ENCODE measurements around the gene CADM1.

The CADM1 gene

DNA sequence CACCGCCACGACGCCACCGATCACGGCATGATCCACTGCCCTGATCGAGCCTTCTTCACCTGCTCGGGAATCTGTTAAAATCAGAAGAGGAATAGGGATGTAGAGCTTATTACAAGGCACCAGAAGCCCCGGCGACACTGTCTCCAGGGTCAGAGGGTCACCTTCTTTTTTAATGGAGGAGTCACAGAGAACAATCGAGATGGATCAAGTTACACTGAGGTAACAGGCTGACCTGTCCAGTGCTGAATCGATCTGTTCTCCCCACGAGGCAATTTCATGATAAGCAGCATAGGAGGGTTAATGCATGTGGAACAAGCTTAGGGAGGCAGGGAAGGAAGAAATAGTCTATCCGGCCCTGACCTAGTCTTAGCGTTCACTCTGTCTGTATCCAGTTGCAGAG lies 325.5 kb downstream of the CADM1 start:
- Mint-ChIP-seq H3K9me3 (no peaks in the 10 kb centered on the region), H3K27me3 (no peaks in the 10 kb centered on the region), H3K4me3 (no peak overlapping the region), H3K27ac (peak overlapping the region in 1 of 2 donors; percentile 42), H3K4me1 (no peaks in the 10 kb centered on the region)
- ATAC-seq (no peak), DNase-seq (no peak)

DNA sequence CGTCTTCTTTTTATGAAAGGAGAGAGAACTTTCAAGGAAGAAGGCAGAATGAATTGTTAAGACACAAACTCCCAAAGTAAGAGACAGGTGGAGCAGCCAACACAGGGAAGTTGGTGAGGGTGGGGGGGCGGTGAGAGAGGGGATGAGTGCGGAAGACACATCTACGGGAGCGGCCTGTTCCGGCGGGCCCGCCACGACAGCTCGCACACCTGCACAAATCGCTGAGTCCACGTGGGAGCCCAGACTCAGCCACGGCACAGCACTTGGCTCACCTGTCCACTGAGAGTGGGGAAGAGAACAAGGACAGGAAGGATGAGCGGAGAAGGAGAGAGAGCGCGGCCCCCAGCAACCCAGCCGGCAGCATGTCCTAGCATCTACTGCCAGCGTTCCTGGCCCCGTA lies 331.1 kb downstream of the CADM1 start:
- ATAC-seq, result no peak
- peaks cover 12% of the 10 kb centered on the region for H3K27me3 Mint-ChIP-seq
- H3K27ac Mint-ChIP-seq, result no peak overlapping the region
- no peak overlapping the region for H3K4me3 Mint-ChIP-seq
- H3K9me3 Mint-ChIP-seq, result peaks cover 0 to 6% of the 10 kb centered on the region in 2 donors
- no peaks in the 10 kb centered on the region for H3K4me1 Mint-ChIP-seq
- DNase-seq, result no peak

DNA sequence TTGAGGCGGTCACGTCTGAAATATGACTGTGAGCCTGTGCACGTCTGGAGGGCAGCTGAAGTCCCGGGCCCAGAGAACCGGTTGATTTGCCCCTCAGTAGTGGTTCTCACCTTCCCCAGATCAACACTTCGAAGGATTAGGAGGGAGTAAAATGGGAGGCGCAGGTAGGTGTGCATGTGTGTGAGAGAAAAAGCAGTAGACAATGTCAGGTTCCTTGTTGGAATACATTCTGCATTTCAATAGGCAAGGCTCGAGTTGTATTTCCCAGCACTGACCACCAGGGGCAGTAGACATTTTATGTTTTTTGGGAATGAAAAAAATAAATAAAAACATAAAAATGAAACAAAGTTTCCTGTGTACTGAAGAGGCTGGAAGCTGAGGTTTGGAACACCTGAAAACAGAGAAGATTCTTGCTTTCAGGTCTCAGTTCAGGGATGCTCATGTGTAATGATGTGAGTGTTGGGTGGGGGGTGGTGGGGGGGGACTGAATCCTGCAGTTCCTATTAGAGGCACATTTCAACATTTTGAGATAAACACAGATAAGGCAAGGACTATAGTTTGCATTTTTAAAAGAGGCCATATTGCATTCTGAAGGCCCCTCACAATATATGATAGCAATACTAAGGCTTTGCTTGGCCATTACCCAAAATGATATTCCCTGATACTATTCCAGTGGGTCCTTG lies 333.9 kb downstream of the CADM1 start:
- Mint-ChIP-seq H3K4me3 (no peak overlapping the region), H3K9me3 (peaks cover 0 to 6% of the 10 kb centered on the region in 2 donors), H3K27me3 (peaks cover 26% of the 10 kb centered on the region), H3K27ac (no peak overlapping the region), H3K4me1 (no peaks in the 10 kb centered on the region)
- no peak for DNase-seq
- ATAC-seq, result no peak

DNA sequence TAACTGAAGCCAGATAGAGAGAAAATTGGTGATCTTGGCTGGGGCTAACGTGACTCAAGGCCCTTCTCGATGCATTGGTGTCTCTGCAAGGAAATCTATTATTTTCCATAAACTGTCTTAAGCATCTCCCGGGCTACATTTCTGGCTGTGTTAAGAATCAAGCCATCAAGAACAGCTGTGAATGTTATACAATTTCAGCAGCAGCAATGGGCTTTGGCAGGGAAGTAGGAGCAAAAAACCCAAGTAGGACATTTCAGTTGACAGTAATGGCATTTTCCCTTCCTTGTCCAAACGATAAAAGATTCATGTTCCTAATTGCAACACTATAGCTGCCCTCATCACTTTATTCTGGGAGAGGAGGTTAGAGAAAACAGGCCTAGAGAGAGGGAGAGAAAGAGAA lies 335.0 kb downstream of the CADM1 start:
- Mint-ChIP-seq H3K9me3 (peaks cover 0 to 6% of the 10 kb centered on the region in 2 donors), H3K4me1 (no peaks in the 10 kb centered on the region), H3K4me3 (no peak overlapping the region), H3K27ac (no peak overlapping the region), H3K27me3 (peaks cover 33% of the 10 kb centered on the region)
- ATAC-seq (no peak), DNase-seq (no peak)

DNA sequence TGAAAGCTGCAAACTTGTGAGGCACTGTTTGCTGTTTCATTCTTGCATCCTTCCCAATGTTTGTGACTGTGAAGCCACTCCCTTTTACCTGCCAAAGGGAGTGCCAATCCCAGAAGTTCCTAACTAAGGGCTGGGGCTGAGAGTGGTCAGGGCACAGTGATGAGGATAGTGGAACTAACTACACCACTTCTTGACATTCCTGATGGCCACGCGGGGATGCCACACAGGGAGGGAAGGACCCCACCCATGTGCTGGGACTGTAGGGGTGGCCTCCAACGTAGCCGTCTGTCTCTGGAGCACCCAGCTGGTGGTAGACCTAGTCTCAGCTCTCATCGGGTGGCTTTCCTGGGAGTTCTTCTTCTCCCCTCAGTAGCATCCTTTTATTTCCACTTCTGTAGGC lies 335.5 kb downstream of the CADM1 start:
- Mint-ChIP-seq H3K9me3 (peaks cover 0 to 6% of the 10 kb centered on the region in 2 donors), H3K27me3 (peaks cover 34% of the 10 kb centered on the region), H3K4me3 (no peak overlapping the region), H3K4me1 (no peaks in the 10 kb centered on the region), H3K27ac (no peak overlapping the region)
- no peak for ATAC-seq
- no peak for DNase-seq

DNA sequence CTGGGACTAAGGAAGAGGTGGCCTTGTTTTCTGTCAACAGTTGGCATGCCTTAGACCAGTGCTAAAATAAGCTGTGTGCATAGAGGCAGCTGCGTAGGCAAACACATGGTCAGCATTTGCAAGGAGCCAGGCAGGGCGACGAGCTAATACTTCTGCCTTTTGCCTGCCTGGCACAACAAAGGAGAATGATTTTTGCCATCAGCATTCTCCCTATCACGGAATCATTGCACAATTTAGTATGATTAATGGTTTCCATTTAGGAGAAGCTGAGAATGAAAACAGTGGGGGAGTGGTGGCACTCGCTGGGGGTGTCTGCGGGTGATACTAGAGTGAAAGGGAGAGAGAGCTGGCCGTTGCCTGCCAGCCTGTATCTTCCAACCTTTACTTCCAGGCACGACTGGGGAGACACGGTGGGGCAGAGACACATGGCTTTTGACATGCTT lies 336.0 kb downstream of the CADM1 start:
- Mint-ChIP-seq H3K4me1 (no peaks in the 10 kb centered on the region), H3K4me3 (no peak overlapping the region), H3K9me3 (peaks cover 0 to 6% of the 10 kb centered on the region in 2 donors), H3K27me3 (peaks cover 39% of the 10 kb centered on the region), H3K27ac (no peak overlapping the region)
- DNase-seq (no peak), ATAC-seq (no peak)

DNA sequence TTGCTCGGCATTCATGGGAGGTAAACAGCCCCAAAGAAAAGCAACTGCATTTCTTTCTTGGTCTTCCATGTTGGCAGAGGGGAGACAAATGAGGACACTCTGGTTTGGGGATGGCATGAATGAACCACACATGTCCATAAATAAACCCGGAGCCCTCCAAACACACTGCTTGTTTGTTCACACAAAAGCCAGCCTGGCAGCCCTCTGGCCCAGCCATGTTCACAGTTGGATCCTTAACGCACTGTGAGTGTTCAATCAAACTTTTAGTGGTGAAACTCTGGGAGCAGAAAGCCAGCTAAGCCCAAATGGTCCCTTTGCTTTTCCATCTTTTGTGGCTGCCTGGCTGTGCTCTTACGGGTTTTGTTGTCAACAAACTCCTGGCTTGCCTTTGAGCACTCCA lies 336.8 kb downstream of the CADM1 start:
- DNase-seq (no peak), ATAC-seq (no peak)
- H3K4me3 Mint-ChIP-seq, result no peak overlapping the region
- no peak overlapping the region for H3K27ac Mint-ChIP-seq
- no peaks in the 10 kb centered on the region for H3K4me1 Mint-ChIP-seq
- H3K27me3 Mint-ChIP-seq, result peaks cover 46% of the 10 kb centered on the region
- H3K9me3 Mint-ChIP-seq, result peaks cover 0 to 6% of the 10 kb centered on the region in 2 donors

DNA sequence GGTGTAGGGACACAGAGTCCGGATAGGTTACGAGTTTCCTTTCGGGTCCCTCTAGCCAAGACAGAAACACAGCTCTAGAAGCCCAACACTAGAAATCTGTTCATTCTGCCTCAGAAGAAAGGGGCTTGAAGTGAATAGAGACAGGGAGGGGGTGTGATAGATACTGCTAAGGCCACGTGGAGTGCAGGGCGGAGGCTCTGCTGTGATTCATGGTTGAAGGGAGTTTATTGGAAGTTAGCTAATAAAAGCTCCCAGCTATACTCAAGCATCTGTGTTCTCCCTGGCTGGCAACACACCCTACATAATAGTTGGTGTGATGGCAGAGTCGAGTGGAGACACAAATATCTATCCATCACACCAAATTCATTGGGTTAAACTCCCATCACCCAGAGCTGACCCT lies 337.4 kb downstream of the CADM1 start:
- Mint-ChIP-seq H3K27me3 (peaks cover 47% of the 10 kb centered on the region), H3K4me1 (no peaks in the 10 kb centered on the region), H3K27ac (no peak overlapping the region), H3K9me3 (peaks cover 0 to 6% of the 10 kb centered on the region in 2 donors), H3K4me3 (no peak overlapping the region)
- no peak for ATAC-seq
- DNase-seq, result no peak

DNA sequence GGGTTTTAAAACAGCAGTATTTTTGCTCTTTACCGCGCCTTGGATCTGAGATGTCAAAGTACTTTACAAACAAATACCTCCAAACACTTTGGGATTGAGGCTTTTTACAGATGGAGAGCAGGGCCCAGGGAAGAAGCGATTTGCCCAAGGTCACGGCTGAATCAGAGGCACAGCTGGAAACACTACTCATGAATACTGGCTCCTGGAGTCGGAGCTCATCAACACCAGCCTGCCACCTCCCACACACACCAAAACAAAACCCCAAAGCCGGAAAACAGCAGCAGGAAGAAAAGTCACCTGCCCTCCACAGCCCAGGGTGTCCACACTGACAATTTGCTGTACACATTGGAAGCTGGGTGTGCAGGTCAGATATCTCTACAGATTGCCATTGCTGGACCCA lies 339.4 kb downstream of the CADM1 start:
- H3K4me1 Mint-ChIP-seq, result no peaks in the 10 kb centered on the region
- H3K9me3 Mint-ChIP-seq, result peaks cover 0 to 6% of the 10 kb centered on the region in 2 donors
- no peak for ATAC-seq
- peaks cover 46% of the 10 kb centered on the region for H3K27me3 Mint-ChIP-seq
- no peak overlapping the region for H3K27ac Mint-ChIP-seq
- no peak for DNase-seq
- no peak overlapping the region for H3K4me3 Mint-ChIP-seq

DNA sequence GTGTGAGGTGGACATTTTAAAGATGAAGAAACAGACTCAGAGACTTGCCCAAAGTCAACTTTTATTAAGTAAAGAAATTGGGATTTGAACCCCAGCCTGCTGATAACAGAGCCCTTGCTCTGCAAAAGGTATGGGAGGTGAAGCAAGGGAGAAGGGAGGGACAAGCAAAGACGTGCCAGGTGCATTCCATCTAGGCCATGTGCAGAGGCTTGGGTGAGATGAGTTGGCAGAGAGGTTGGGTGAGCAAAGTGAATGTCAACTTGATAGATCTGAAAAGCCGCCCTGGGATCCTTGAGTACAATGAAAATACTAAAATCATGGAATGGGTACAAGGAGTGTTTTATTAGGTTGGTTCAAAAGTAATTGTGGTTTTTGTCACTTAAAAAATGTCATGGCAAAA lies 341.3 kb downstream of the CADM1 start:
- ATAC-seq, result no peak
- H3K27ac Mint-ChIP-seq, result no peak overlapping the region

DNA sequence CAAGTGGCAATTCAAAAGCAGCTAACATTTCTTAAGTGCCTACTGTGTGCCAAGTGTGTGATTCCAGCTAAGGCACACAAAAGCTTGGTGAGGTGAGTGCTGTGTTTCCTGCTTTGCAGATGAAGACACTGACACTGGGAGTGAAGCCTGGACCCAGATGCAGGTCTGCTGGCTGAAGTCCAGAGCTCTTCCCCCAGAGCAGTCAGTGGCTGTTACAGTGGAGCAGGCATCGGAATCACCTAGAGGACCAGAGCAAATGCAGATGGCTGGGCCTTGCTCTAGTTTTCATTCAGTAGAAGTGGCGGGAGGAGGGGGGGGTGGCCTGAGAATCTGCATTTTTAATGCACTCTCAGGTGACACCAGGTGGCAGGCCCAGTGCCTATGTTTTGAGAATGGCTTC lies 342.3 kb downstream of the CADM1 start:
- no peak for DNase-seq
- no peaks in the 10 kb centered on the region for H3K4me1 Mint-ChIP-seq
- no peak overlapping the region for H3K27ac Mint-ChIP-seq
- no peak for ATAC-seq
- H3K27me3 Mint-ChIP-seq, result peaks cover 32% of the 10 kb centered on the region
- no peaks in the 10 kb centered on the region for H3K9me3 Mint-ChIP-seq
- H3K4me3 Mint-ChIP-seq, result no peak overlapping the region

More for the DNA sequence above, 341.3 kb downstream of the CADM1 start:
- peaks cover 33% of the 10 kb centered on the region for H3K27me3 Mint-ChIP-seq
- no peak for DNase-seq
- H3K4me1 Mint-ChIP-seq, result no peaks in the 10 kb centered on the region
- no peak overlapping the region for H3K4me3 Mint-ChIP-seq
- H3K9me3 Mint-ChIP-seq, result no peaks in the 10 kb centered on the region

DNA sequence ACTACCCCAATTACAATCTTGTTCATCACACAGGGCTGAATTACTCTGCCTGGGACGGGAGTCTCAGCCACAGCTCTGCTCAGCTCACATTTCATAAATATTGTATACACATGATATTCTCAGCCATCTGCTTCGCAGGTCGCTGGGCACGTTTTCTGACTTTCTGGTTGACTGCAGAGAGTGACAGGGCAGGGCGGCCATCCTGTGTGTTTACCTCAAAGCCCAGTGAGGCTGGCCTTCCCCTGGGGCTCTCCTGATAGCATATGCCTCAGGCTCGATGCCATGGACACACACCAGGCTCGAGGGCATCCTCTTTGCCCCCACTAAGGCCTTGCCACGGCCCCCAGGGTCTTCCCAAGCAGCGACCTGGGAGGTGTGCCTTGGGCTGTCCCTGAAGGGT lies 345.0 kb downstream of the CADM1 start:
- Mint-ChIP-seq H3K9me3 (no peaks in the 10 kb centered on the region), H3K27me3 (peaks cover 14% of the 10 kb centered on the region), H3K4me1 (no peaks in the 10 kb centered on the region), H3K27ac (no peak overlapping the region), H3K4me3 (no peak overlapping the region)
- DNase-seq (no peak), ATAC-seq (no peak)

DNA sequence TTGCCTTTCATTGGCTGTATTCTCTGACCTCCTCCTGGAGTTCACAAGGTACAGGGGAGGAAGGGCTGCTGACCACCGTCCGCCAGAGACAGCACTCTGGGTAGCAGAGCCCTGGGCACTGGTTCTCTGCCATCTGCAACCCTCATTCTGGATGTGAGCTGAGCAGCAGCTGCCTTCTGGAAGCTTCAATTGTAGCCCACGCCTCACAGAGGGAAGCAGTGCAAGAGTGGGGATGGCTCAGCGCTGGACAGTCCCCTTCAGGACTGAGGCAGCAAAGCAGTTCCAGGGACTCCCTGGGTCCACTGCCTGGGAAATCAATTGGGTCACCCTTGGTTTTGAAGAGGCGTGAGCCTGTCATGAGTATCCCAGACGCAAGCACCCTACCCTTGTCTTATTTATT lies 346.2 kb downstream of the CADM1 start:
- peaks cover 4 to 5% of the 10 kb centered on the region in 2 donors for H3K9me3 Mint-ChIP-seq
- DNase-seq, result no peak
- H3K4me1 Mint-ChIP-seq, result peaks cover 3% of the 10 kb centered on the region
- no peak for ATAC-seq
- H3K4me3 Mint-ChIP-seq, result no peak overlapping the region
- peaks cover 6% of the 10 kb centered on the region for H3K27me3 Mint-ChIP-seq
- H3K27ac Mint-ChIP-seq, result no peak overlapping the region

DNA sequence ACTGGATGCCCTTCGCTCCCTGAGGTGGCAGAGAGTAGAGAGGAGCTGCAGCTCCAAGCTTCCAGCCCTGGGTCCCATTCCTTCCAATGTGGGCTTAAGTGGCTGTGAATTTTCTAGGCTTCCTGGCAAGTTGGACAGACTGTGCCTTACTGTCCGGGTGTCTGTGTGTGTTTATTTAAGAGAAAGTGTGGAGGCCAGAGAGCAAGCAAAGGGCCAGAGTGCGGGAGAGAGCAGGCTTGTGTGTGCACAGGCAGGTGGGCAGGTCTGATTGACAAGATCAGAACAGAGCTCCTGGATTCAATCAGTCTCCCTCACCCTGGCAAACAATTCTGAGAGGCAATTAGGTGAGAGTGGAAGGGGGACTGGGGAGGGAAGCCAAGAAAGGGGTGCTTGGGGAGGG lies 347.0 kb downstream of the CADM1 start:
- H3K27me3 Mint-ChIP-seq, result no peaks in the 10 kb centered on the region
- no peak overlapping the region for H3K4me3 Mint-ChIP-seq
- no peak overlapping the region for H3K27ac Mint-ChIP-seq
- DNase-seq, result no peak
- H3K4me1 Mint-ChIP-seq, result peaks cover 6% of the 10 kb centered on the region
- peaks cover 7 to 9% of the 10 kb centered on the region in 2 donors for H3K9me3 Mint-ChIP-seq
- no peak for ATAC-seq

DNA sequence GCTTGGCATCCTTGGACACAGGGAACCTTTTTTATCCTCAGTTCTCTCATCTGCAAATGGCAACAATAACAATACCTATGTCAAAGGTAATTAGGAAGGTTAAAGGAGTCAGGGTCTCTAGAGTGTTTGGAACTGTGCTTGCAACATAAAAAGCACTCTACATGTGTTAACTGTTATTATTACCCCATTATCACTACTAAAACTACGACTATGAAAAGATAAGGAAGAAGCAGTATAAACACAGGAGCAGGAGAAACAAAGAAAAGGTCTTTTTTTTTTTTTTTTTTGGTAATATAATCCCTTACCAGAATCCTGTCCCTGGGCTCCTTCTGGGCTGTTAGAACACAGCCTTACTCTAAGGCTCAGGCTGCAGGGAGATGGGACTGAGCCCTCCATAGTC lies 348.2 kb downstream of the CADM1 start:
- Mint-ChIP-seq H3K4me1 (peaks cover 6% of the 10 kb centered on the region), H3K27ac (no peak overlapping the region), H3K27me3 (no peaks in the 10 kb centered on the region), H3K4me3 (no peak overlapping the region), H3K9me3 (peaks cover 7 to 9% of the 10 kb centered on the region in 2 donors)
- DNase-seq (no peak), ATAC-seq (no peak)

DNA sequence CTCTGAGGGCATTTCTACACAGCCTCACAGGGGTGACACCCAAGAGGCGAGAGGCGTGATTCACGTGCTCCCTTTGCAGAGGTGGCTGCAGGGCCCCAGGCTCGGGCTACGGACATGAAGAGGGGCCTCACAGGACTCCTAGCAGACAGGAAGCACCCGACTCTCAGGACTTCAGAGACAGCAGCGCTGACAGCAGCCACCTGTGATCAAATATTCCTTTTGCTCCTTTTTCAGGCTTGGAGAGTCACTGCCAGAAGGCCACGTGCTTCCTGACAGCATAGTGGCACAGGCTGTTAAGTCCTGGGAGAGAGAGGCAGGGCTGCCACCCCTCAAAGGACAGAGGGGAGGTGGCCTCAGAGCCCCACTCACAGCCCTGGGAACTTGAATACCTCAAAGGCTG lies 348.9 kb downstream of the CADM1 start:
- no peaks in the 10 kb centered on the region for H3K27me3 Mint-ChIP-seq
- ATAC-seq, result no peak
- DNase-seq, result no peak
- H3K4me1 Mint-ChIP-seq, result peaks cover 6% of the 10 kb centered on the region
- H3K27ac Mint-ChIP-seq, result no peak overlapping the region
- no peak overlapping the region for H3K4me3 Mint-ChIP-seq
- H3K9me3 Mint-ChIP-seq, result peaks cover 7 to 9% of the 10 kb centered on the region in 2 donors

DNA sequence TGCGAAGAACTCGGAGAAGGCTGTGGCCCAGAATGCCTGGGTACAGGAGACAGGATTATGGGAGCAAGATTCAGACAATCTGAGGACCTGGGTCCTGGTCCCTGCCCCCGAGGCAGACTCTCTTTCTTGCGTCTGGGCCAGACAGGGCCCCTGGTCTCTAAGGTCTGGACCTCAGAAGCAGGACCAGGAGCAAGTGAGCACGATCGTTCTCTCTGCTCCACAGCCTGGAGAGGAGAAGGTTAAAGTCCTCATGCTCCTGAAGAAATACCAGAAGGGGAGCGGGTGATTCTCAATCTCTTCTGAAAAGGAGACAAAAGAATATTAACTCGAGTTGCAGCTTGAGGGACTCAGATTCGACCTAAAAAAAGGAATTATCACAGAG lies 349.9 kb downstream of the CADM1 start:
- DNase-seq (no peak), ATAC-seq (no peak)
- Mint-ChIP-seq H3K4me1 (peaks cover 6% of the 10 kb centered on the region), H3K4me3 (no peak overlapping the region), H3K9me3 (peaks cover 7 to 11% of the 10 kb centered on the region in 2 donors), H3K27me3 (no peaks in the 10 kb centered on the region), H3K27ac (peak overlapping the region in 1 of 2 donors; percentile 63)

Measured in stimulated activated naive CD8-positive, alpha-beta T cell treated with anti-CD3 and anti-CD28 coated beads, Interleukin-15, amount 100 ng/mL, for 72 hours (primary cell).